Peyer's patch (tissue), 4 donors: ENCODE measurements around the gene C15orf39. TPM values are rescaled to one million over a fixed set of nuclear protein-coding genes. Genes with fewer than 3 reads are reported as not detected.

Experiments
- DNase-seq, 3 donors: peaks; one replicate each; pipeline ENCODE4 v3.0.0-alpha.2; 2017 to 2019
- H3K27ac ChIP-seq, 4 donors: fragments of 200-600 bp; sonication (generic); one replicate each; pipeline ENCODE4 v1.5.1; 2016 to 2019
- H3K27me3 ChIP-seq, 2 donors: fragments of 200-600 bp; sonication (generic); one replicate each; pipeline ENCODE4 v1.5.1; 2019
- H3K36me3 ChIP-seq, 3 donors: fragments of 200-600 bp; sonication (generic); one replicate each; pipeline ENCODE4 v1.5.1; 2016 to 2019
- H3K4me1 ChIP-seq, 4 donors: fragments of 200-600 bp; sonication (generic); one replicate each; pipeline ENCODE4 v1.5.1; 2016 to 2019
- H3K4me3 ChIP-seq, 4 donors: fragments of 200-600 bp; sonication (generic); 1 replicate in 3 of 4; 2 replicates in 1 of 4; pipeline ENCODE4 v1.5.1; 2016 to 2019; ENCODE audit warnings: mild to moderate bottlenecking in 1 of 4
- H3K9me3 ChIP-seq, 4 donors: fragments of 200-600 bp; sonication (generic); one replicate each; pipeline ENCODE4 v1.5.1; 2016 to 2019; ENCODE audit warnings: mild to moderate bottlenecking in 1 of 4
- CTCF ChIP-seq, 6 experiments: fragments of 450-650 bp in 4 of 6; fragments of 200-600 bp in 2 of 6; sonication (generic) in 1 of 6; IDR thresholded peaks; one replicate each; pipeline ENCODE4 v1.5.1; 2017 to 2019; ENCODE audit warnings: antibody characterized with exemption in 6 of 6, mild to moderate bottlenecking in 3 of 6, moderate library complexity in 1 of 6
- POLR2A ChIP-seq, 2 donors: fragments of 450-650 bp; IDR thresholded peaks; one replicate each; pipeline ENCODE4 v1.5.1; 2017; ENCODE audit warnings: antibody characterized with exemption in 2 of 2, mild to moderate bottlenecking in 2 of 2, moderate library complexity in 2 of 2
- total RNA-seq, 4 donors: library from RNA; depleted of rRNA; stranded (reverse); fragments of >200 nt; gene quantifications; one replicate each; pipeline ENCODE4 v1.1.0, GENCODE V29; 2016

The C15orf39 gene
- total RNA-seq, 4 donors from 2014 or later: 13.1 to 31.9 (median 26.7) TPM

- no peaks in the 10 kb centered on the region for H3K36me3 ChIP-seq
- TF ChIP-seq POLR2A (IDR thresholded peaks at IDR 0.05) (no peak), CTCF (IDR thresholded peaks at IDR 0.05) (no peak)
- peak overlapping the region in 3 of 4 donors; percentile 17 to 44 (median 27) for H3K27ac ChIP-seq
- H3K4me3 ChIP-seq: no peak overlapping the region
- H3K4me1 ChIP-seq: peaks cover 0 to 44% (median 0%) of the 10 kb centered on the region in 4 donors
- no peaks in the 10 kb centered on the region for H3K9me3 ChIP-seq
- no peaks in the 10 kb centered on the region for H3K27me3 ChIP-seq
- no peak for DNase-seq
Measured at GRCh38 chr15:75176396-75176761, 25.3 kb upstream of the C15orf39 start.

GRCh38 chr15:75177360-75178071 lies 24.2 kb upstream of the C15orf39 start:
- no peaks in the 10 kb centered on the region for H3K9me3 ChIP-seq
- H3K36me3 ChIP-seq: no peaks in the 10 kb centered on the region
- H3K4me3 ChIP-seq: no peak overlapping the region
- no peaks in the 10 kb centered on the region for H3K27me3 ChIP-seq
- no peak for DNase-seq
- TF ChIP-seq CTCF (IDR thresholded peaks at IDR 0.05) (no peak), POLR2A (IDR thresholded peaks at IDR 0.05) (no peak)
- peak overlapping the region; percentile 49 to 61 (median 58) for H3K27ac ChIP-seq
- peaks cover 0 to 55% (median 0%) of the 10 kb centered on the region in 4 donors for H3K4me1 ChIP-seq

GRCh38 chr15:75178171-75178937 lies 23.3 kb upstream of the C15orf39 start:
- Histone ChIP-seq H3K36me3 (no peaks in the 10 kb centered on the region), H3K4me3 (peak overlapping the region; percentile 13 to 45 (median 37)), H3K4me1 (peaks cover 0 to 61% (median 0%) of the 10 kb centered on the region in 4 donors), H3K27me3 (no peaks in the 10 kb centered on the region), H3K9me3 (no peaks in the 10 kb centered on the region), H3K27ac (peak overlapping the region; percentile 49 to 61 (median 58))
- TF ChIP-seq CTCF (IDR thresholded peaks at IDR 0.05) (no peak), POLR2A (IDR thresholded peaks at IDR 0.05) (no peak)
- DNase-seq: peak; percentile 41 to 69 (median 59)

GRCh38 chr15:75178938-75179745 lies 22.5 kb upstream of the C15orf39 start:
- peaks cover 0 to 61% (median 0%) of the 10 kb centered on the region in 4 donors for H3K4me1 ChIP-seq
- peak overlapping the region; percentile 49 to 61 (median 58) for H3K27ac ChIP-seq

More at GRCh38 chr15:75178938-75179745, 22.5 kb upstream of the C15orf39 start:
- no peak for TF ChIP-seq CTCF (IDR thresholded peaks at IDR 0.05)
- no peak for TF ChIP-seq POLR2A (IDR thresholded peaks at IDR 0.05)
- DNase-seq: no peak
- no peaks in the 10 kb centered on the region for H3K9me3 ChIP-seq
- H3K27me3 ChIP-seq: no peaks in the 10 kb centered on the region
- H3K36me3 ChIP-seq: no peaks in the 10 kb centered on the region
- peak overlapping the region; percentile 13 to 45 (median 37) for H3K4me3 ChIP-seq
